ENCODE data around the gene EXOC3.

DNA sequence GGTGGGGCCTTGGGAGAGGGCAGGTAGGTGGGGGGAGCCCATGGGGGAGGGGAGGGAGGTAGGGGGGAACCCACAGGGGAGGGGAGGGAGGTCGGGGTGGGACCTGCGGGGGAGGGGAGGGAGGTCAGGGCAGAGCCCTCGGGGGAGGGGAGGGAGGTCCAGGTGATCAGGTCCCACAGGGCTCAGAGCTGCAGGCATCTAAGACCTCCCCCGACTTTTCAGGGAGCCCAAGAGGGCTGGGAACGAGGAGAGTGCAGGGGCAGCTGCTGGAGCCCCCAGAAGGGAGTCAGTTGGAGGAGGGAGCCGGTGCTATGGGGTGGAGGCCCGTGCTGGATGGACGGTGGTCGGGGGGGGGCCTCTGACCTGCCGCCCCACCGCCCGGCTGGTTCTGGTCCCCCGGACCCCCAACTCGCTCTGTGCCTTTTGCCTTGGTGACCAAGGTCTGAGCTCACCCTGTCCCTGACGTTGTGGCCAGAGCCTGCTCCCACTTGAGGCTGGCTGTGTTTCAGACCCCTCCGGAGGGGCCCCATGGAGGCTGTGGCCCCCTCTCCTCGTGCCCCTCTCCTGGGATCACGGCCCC lies 49.4 kb downstream of the EXOC3 start:
- TF ChIP-seq EZH2phosphoT487 (IDR thresholded peaks at IDR 0.05; ENCODE audit: insufficient read depth, low read depth) (no peak), EZH2 (IDR thresholded peaks at IDR 0.05; ENCODE audit: insufficient read depth, poor library complexity, severe bottlenecking) (no peak)

All from GM23248 (cell line).